CD4-positive, CD25-positive, alpha-beta regulatory T cell (primary cell): Measurements from ENCODE around the gene CNTN6. TPM values are rescaled to one million over a fixed set of nuclear protein-coding genes. Genes with fewer than 3 reads are reported as not detected.

ENCODE experiments used
- ATAC-seq, 2 donors: fragments of 150-1000 bp; cut with Tn5 transposase; one replicate each; pipeline ENCODE4 v1.10.0; 2021; ENCODE audit warnings: low read depth in 2 of 2, moderate number of reproducible peaks in 2 of 2, moderate library complexity in 1 of 2
- DNase-seq, 3 donors: peaks; one replicate each; pipeline versions ENCODE4 v3.0.0 to v3.0.0-alpha.2; 2012 to 2022; ENCODE audit warnings: mixed read lengths in 1 of 3
- H3K27ac ChIP-seq: one replicate; pipeline ENCODE4 v1.7.0; 2013; ENCODE audit warnings: mild to moderate bottlenecking, low read length; ENCODE audit not compliant: insufficient read depth, poor library complexity, severe bottlenecking
- H3K27me3 ChIP-seq: one replicate; pipeline ENCODE4 v1.7.0; 2013; ENCODE audit warnings: low read length; ENCODE audit not compliant: control insufficient read depth, insufficient read depth
- H3K36me3 ChIP-seq: one replicate; pipeline ENCODE4 v1.7.0; 2013; ENCODE audit warnings: mild to moderate bottlenecking, low read length, moderate library complexity; ENCODE audit not compliant: control insufficient read depth, insufficient read depth
- H3K4me1 ChIP-seq: 2 replicates; pipeline ENCODE4 v1.7.0; 2013; ENCODE audit warnings: mild to moderate bottlenecking, low read length; ENCODE audit not compliant: insufficient read depth, control insufficient read depth, poor library complexity, severe bottlenecking
- H3K4me3 ChIP-seq: one replicate; pipeline ENCODE4 v1.7.0; 2013; ENCODE audit warnings: low read depth, mild to moderate bottlenecking, low read length, moderate library complexity
- H3K9me3 ChIP-seq, 2 experiments: 1 replicate in 1 of 2; 2 replicates in 1 of 2; pipeline ENCODE4 v1.7.0; 2013; ENCODE audit warnings: low read length in 2 of 2, mild to moderate bottlenecking in 1 of 2, moderate library complexity in 1 of 2; ENCODE audit not compliant: control insufficient read depth in 2 of 2
- H3K27ac Mint-ChIP-seq, 3 donors: one replicate each; pipeline ENCODE4 v1.8.0; 2020 to 2022; ENCODE audit warnings: mild to moderate bottlenecking in 3 of 3, mixed read lengths in 3 of 3, moderate library complexity in 2 of 3
- H3K27me3 Mint-ChIP-seq: one replicate; pipeline ENCODE4 v1.8.0; 2022; ENCODE audit warnings: mild to moderate bottlenecking, mixed read lengths
- H3K36me3 Mint-ChIP-seq: one replicate; pipeline ENCODE4 v1.8.0; 2020; ENCODE audit warnings: mixed read lengths
- H3K4me1 Mint-ChIP-seq, 4 donors: one replicate each; pipeline ENCODE4 v1.8.0; 2020 to 2022; ENCODE audit warnings: mixed read lengths in 4 of 4, mild to moderate bottlenecking in 1 of 4
- H3K4me3 Mint-ChIP-seq, 4 donors: one replicate each; pipeline ENCODE4 v1.8.0; 2020 to 2022; ENCODE audit warnings: mild to moderate bottlenecking in 4 of 4, mixed read lengths in 4 of 4, moderate library complexity in 3 of 4
- H3K9me3 Mint-ChIP-seq, 7 donors: one replicate each; pipeline ENCODE4 v1.8.0; 2020 to 2022; ENCODE audit warnings: mixed read lengths in 7 of 7, mild to moderate bottlenecking in 3 of 7, moderate library complexity in 2 of 7
- polyA plus RNA-seq, 4 donors: library from polyadenylated mRNA; unstranded; fragments of 300-500 nt; fragmentation: Illumina TruSeq; gene quantifications; one replicate each; pipeline ENCODE4 v1.2.3, GENCODE V29; 2021
- total RNA-seq: library from RNA; stranded (reverse); gene quantifications from one replicate; pipeline ENCODE4 v1.2.3, GENCODE V29; 2022

CNTN6 gene
- total and polyA plus RNA-seq, 5 donors from 2014 or later, result not detected

DNA sequence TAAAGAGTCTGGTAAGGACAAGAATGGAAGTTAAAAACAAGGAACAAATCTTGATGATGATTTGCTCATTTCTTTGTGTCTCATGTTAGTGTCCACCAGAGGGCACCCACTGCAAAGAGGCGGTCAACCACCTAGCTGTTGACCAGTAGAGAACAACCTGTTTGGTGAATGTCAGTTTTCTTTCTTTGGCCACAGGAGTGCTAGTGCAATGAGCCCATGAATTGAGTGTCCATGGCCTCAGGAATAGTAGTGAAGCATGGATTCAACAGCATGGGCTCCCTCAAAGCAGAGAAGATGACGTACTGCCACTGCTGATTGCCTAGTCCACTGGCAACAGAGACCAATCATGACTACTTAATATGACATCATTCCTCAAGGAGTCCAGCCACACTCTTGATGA, 10.7 kb upstream of the CNTN6 start:
- DNase-seq, result no peak
- no peak overlapping the region for H3K4me3 ChIP-seq
- Mint-ChIP-seq H3K4me1 (no peaks in the 10 kb centered on the region), H3K4me3 (no peak overlapping the region), H3K27me3 (no peaks in the 10 kb centered on the region), H3K36me3 (no peaks in the 10 kb centered on the region), H3K9me3 (peaks cover 0 to 12% (median 2%) of the 10 kb centered on the region in 7 donors), H3K27ac (no peak overlapping the region)
- H3K27ac ChIP-seq, result no peak overlapping the region
- no peaks in the 10 kb centered on the region for H3K4me1 ChIP-seq
- no peaks in the 10 kb centered on the region for H3K27me3 ChIP-seq
- no peak for ATAC-seq
- no peaks in the 10 kb centered on the region for H3K9me3 ChIP-seq
- no peaks in the 10 kb centered on the region for H3K36me3 ChIP-seq

DNA sequence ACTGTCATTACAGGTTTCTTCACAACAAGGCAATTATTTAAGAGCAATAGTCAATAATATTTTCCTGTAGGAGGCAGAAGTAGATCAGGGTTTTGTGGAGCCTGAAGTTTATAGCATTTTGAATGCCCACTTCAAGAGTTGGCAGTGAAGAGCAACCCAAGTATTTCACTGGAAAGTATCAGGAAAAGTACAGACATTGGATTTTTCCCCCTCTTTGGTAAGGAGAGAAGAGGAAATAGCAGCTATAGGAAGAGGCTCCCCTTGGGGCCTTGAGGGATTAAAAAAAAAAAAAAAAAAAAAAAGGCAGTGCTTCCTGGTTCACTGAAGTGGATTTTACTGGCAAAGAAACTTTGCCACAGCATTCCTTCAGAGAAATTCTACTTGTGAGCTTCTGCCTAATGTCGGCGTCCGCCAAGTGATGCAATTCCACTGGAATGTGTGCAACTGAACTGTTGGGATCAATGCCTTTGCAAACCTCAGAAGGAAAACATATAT, 5.7 kb upstream of the CNTN6 start:
- DNase-seq, result no peak
- Mint-ChIP-seq H3K4me3 (no peak overlapping the region), H3K27me3 (no peaks in the 10 kb centered on the region)

DNA sequence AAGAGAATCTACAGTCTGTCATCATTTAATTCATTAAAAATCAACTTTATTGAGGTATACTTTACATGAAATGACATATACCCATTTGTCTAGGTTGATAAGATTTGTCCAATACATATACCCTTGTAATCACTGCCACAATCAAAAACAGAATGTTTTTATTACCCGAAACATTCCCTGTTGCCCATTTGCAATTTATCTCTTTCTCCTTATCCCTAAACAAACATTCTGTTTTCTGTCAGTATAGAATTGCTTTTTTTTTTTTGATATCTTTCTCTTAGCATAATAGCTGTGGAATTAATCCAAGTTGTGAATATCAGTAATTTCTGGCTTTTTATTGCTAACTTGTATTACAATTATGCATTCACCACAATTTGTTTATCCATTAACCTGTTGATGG, 4.3 kb upstream of the CNTN6 start:
- H3K36me3 Mint-ChIP-seq, result no peaks in the 10 kb centered on the region

More for the DNA sequence above, 5.7 kb upstream of the CNTN6 start:
- H3K27ac Mint-ChIP-seq, result peak overlapping the region in 1 of 3 donors; percentile 57
- peaks cover 0 to 4% (median 0%) of the 10 kb centered on the region in 4 donors for H3K4me1 Mint-ChIP-seq
- Histone ChIP-seq H3K4me1 (no peaks in the 10 kb centered on the region), H3K27ac (no peak overlapping the region), H3K36me3 (no peaks in the 10 kb centered on the region), H3K9me3 (peaks cover 0 to 2% of the 10 kb centered on the region in 2 experiments), H3K4me3 (no peak overlapping the region), H3K27me3 (no peaks in the 10 kb centered on the region)
- ATAC-seq, result no peak
- peaks cover 0 to 20% (median 6%) of the 10 kb centered on the region in 7 donors for H3K9me3 Mint-ChIP-seq
- no peaks in the 10 kb centered on the region for H3K36me3 Mint-ChIP-seq

DNA sequence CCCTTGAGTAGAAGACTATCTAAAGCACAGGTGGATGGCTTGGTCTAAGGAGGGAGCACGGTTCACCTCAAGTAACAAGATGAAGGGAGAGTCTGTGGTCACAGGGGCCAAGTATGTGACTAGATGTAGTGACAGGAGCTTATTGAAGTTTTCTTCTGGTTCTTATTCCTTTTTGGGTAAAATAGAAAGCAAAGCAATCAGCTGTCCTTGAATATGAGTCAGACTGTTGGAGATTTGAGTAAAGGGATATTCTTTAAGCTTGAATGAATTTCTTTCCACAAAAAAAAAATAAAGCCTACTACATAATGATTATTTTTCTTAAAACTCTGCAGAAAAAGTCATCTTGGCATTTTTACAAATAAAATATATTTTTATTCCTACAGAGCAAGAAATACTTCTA, 1.5 kb upstream of the CNTN6 start:
- Mint-ChIP-seq H3K36me3 (no peaks in the 10 kb centered on the region), H3K9me3 (peaks cover 0 to 14% (median 8%) of the 10 kb centered on the region in 7 donors), H3K4me3 (no peak overlapping the region), H3K27ac (peak overlapping the region in 1 of 3 donors; percentile 40), H3K4me1 (peaks cover 0 to 4% (median 0%) of the 10 kb centered on the region in 4 donors), H3K27me3 (no peaks in the 10 kb centered on the region)
- no peak overlapping the region for H3K27ac ChIP-seq
- H3K27me3 ChIP-seq, result no peaks in the 10 kb centered on the region
- no peak for ATAC-seq
- no peaks in the 10 kb centered on the region for H3K4me1 ChIP-seq
- no peak overlapping the region for H3K4me3 ChIP-seq
- peaks cover 0 to 2% of the 10 kb centered on the region in 2 experiments for H3K9me3 ChIP-seq
- no peaks in the 10 kb centered on the region for H3K36me3 ChIP-seq
- no peak for DNase-seq

More for the DNA sequence above, 4.3 kb upstream of the CNTN6 start:
- Mint-ChIP-seq H3K4me3 (no peak overlapping the region), H3K9me3 (peaks cover 0 to 23% (median 5%) of the 10 kb centered on the region in 7 donors), H3K27ac (no peak overlapping the region), H3K27me3 (no peaks in the 10 kb centered on the region), H3K4me1 (peaks cover 0 to 4% (median 0%) of the 10 kb centered on the region in 4 donors)
- no peak overlapping the region for H3K27ac ChIP-seq
- no peak for ATAC-seq
- H3K27me3 ChIP-seq, result no peaks in the 10 kb centered on the region
- H3K36me3 ChIP-seq, result no peaks in the 10 kb centered on the region
- no peak overlapping the region for H3K4me3 ChIP-seq
- no peak for DNase-seq
- no peaks in the 10 kb centered on the region for H3K4me1 ChIP-seq
- peaks cover 0 to 2% of the 10 kb centered on the region in 2 experiments for H3K9me3 ChIP-seq

DNA sequence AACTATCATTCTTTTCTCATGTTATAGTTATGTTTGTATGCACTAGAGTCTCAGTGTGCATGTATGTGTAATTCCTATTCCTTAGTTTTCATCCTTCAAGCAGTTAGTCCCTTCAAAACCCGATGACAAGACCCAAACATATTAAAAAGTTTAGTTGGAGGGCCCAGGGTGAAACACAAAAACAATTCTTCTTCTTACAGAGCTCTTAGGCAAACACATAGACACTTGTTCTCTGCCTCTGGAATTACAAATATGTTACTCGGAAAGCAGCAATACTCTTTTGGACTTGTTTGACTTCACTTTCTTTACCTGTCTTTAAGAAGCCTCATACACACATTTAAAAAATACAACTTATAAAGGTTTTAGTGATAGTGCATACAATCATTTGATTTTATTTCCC, 763 bp upstream of the CNTN6 start:
- Mint-ChIP-seq H3K27me3 (no peaks in the 10 kb centered on the region), H3K4me3 (no peak overlapping the region), H3K4me1 (peaks cover 0 to 4% (median 0%) of the 10 kb centered on the region in 4 donors), H3K9me3 (peaks cover 0 to 14% (median 9%) of the 10 kb centered on the region in 7 donors), H3K36me3 (no peaks in the 10 kb centered on the region), H3K27ac (no peak overlapping the region)
- H3K36me3 ChIP-seq, result no peaks in the 10 kb centered on the region
- no peak overlapping the region for H3K27ac ChIP-seq
- ATAC-seq, result no peak
- H3K4me3 ChIP-seq, result no peak overlapping the region
- no peaks in the 10 kb centered on the region for H3K4me1 ChIP-seq
- DNase-seq, result no peak
- peaks cover 0 to 2% of the 10 kb centered on the region in 2 experiments for H3K9me3 ChIP-seq
- no peaks in the 10 kb centered on the region for H3K27me3 ChIP-seq

DNA sequence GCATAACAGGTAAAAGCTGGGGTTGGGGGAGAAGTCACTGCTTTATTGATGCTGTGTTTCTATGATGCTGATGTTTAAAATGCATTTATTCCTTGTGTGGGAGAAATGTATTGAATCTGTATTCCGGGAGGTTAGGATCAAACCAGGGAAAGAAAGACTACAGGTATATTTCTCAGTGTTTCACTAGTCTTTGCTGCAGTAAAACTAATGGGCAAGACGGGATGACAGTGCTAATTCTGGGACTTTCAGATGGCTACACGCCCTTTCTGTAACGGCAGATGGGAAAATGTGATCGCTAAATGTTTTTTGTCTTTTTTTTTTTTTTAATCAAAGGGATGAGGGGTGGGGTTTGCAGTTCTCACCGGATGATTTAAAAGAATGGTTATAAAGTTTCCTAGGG, 393 bp downstream of the CNTN6 start:
- Histone ChIP-seq H3K4me1 (no peaks in the 10 kb centered on the region), H3K9me3 (peaks cover 0 to 2% of the 10 kb centered on the region in 2 experiments), H3K4me3 (no peak overlapping the region), H3K27ac (no peak overlapping the region), H3K36me3 (no peaks in the 10 kb centered on the region), H3K27me3 (no peaks in the 10 kb centered on the region)
- ATAC-seq, result no peak
- no peak overlapping the region for H3K4me3 Mint-ChIP-seq
- peaks cover 0 to 4% (median 0%) of the 10 kb centered on the region in 4 donors for H3K4me1 Mint-ChIP-seq
- H3K36me3 Mint-ChIP-seq, result no peaks in the 10 kb centered on the region
- H3K9me3 Mint-ChIP-seq, result peaks cover 0 to 14% (median 9%) of the 10 kb centered on the region in 7 donors
- H3K27ac Mint-ChIP-seq, result no peak overlapping the region
- DNase-seq, result no peak
- H3K27me3 Mint-ChIP-seq, result no peaks in the 10 kb centered on the region

DNA sequence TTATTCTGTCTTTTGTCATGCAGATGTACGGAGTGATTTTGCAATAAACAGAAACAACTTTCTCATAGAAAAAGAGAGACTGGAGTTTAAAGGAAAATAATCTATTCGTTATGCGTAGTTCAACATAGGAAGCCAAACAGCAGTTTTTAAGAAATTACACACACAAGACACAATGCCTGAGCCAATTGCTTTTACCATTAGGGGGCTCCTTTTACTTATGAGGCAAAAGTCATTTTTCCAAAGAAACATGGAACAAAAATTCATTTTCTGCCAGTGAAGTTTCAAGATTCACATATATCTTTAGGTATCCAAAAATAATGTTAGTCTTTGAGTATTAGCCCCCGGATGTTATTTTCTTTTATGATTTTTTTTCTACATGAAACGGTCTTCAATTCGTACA, 10.7 kb downstream of the CNTN6 start:
- no peaks in the 10 kb centered on the region for H3K36me3 Mint-ChIP-seq
- Histone ChIP-seq H3K27me3 (no peaks in the 10 kb centered on the region), H3K27ac (no peak overlapping the region), H3K36me3 (no peaks in the 10 kb centered on the region), H3K4me1 (no peaks in the 10 kb centered on the region), H3K4me3 (no peak overlapping the region), H3K9me3 (peaks cover 4 to 6% of the 10 kb centered on the region in 2 experiments)
- ATAC-seq (no peak), DNase-seq (no peak)
- no peaks in the 10 kb centered on the region for H3K27me3 Mint-ChIP-seq
- H3K4me3 Mint-ChIP-seq, result no peak overlapping the region
- H3K27ac Mint-ChIP-seq, result no peak overlapping the region
- H3K9me3 Mint-ChIP-seq, result peaks cover 0 to 9% (median 2%) of the 10 kb centered on the region in 7 donors
- no peaks in the 10 kb centered on the region for H3K4me1 Mint-ChIP-seq

DNA sequence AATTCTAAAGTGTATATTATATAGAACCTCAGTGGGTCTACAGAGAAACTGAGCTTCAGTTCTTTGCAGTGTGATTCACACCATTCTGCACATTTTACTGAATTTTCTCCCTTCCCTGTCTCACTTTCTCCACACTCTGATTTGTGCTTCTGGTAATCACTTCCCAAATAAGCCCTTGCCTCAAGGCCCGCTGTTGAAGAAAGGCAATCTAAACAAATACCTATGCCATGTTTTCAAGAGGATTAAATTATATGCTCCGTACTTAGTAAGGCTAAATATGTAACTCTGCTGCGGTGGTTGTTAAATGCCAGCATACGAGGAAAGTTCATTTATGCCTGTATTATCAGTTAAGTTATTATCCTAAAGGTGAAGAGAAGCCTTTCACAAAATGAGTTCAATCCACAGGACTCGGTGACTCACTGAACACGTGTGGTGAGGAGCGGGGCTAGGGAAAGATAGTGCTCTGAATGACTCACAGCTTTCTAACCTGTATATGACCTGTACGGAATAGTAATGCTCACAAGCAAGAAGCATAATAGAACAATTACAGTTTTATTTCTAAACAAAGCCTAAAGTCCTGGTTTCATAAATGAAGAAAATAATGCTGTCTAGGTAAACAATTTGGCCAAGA, 25.1 kb downstream of the CNTN6 start:
- no peaks in the 10 kb centered on the region for H3K4me1 ChIP-seq
- Mint-ChIP-seq H3K4me1 (no peaks in the 10 kb centered on the region), H3K36me3 (no peaks in the 10 kb centered on the region), H3K4me3 (no peak overlapping the region), H3K9me3 (peaks cover 3 to 32% (median 8%) of the 10 kb centered on the region in 7 donors), H3K27me3 (no peaks in the 10 kb centered on the region), H3K27ac (no peak overlapping the region)
- ATAC-seq, result no peak
- no peak overlapping the region for H3K4me3 ChIP-seq
- no peak for DNase-seq
- no peaks in the 10 kb centered on the region for H3K36me3 ChIP-seq
- no peak overlapping the region for H3K27ac ChIP-seq
- no peaks in the 10 kb centered on the region for H3K27me3 ChIP-seq
- peaks cover 0 to 2% of the 10 kb centered on the region in 2 experiments for H3K9me3 ChIP-seq
